Stimulated activated CD8-positive, alpha-beta memory T cell treated with anti-CD3 and anti-CD28 coated beads, Interleukin-7, amount 100 ng/mL, for 1 hour (primary cell): ENCODE results near the gene CHTF18.

Experiments
- DNase-seq, 2 donors: peaks; one replicate each; pipeline ENCODE4 v3.0.0-alpha.2; 2020; ENCODE audit warnings: low read depth in 2 of 2

CHTF18 gene

GRCh38 chr16:760545-761343 lies 27.7 kb upstream of the CHTF18 start, which contains the start of gene MSLN:
TSS of gene MSLN (plus strand) at chr16:760734. CDS start at chr16:762681, 1,947 bp downstream.
- no peak for DNase-seq

DNA sequence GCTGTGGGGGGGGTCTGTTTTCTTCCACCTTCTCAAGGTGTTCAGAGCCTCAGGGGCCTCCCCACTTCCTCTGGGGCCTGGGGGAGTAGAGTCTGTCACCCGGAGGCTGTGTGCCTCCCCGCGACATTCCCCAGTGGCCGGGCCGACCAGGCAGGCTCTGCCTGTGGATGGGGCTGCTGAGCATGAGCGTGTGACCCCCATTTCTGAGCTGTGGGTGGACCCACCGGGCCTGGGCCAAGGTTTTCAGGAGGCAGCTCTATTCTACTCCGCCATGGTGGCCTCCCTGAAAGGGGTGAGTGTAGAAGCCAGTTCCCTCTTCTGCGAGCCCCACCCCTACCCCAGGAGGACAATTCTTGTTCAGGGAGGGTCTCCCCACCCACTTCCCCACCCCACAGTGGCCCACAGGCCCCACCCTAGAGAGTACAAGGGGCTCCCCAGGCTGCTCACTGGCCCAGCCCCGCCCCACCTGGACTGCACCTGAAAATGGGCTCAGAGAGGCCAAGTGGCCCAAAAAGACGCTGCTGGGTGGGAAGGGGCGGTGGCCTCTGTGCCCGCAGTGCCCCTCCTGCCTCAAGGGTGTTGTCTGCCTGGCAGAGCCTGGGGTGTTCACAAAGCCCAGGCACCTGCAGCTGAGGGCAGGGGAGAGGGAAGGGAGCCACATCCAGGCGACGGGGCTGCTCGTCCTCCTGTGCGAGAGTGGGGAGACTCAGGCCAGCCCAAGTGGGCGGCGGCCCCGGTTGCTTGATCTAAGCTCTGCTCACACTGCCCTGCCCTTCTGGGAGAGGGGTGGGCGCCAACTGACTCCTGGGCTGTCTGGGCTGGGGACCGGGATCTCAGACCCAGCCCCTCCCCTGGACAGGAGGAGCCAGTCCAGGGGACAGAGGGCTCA lies 26.6 kb upstream of the CHTF18 start:
- DNase-seq, result no peak

- no peak for DNase-seq
Measured at GRCh38 chr16:762595-763268, 25.7 kb upstream of the CHTF18 start.

GRCh38 chr16:763369-764183 lies 24.8 kb upstream of the CHTF18 start:
- DNase-seq, result no peak

DNA sequence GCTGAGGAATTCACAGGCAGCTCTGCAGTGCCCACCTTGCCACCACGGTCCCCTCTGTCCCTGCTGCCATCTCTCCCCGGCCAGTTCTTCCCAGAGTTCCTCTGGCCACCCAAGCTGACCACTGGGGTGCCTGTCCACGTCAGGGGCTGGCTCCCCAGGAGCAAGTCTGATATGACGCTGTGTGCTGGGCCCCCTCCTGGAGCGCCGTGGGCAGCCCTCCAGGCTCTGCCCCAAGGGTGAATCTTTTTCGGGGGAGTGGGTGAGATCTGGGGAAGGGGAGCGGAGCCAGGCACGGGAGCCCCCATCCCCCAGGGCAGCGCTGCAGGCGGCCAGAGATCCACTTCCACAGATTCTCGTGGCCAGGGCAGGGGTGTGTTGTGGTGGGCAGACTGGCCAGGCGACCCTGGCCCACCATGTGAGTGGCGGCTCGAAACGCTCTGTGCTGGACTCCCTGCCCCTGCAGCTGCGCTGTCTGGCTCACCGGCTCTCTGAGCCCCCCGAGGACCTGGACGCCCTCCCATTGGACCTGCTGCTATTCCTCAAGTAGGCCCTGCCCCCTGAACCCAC lies 24.2 kb upstream of the CHTF18 start:
- no peak for DNase-seq

DNA sequence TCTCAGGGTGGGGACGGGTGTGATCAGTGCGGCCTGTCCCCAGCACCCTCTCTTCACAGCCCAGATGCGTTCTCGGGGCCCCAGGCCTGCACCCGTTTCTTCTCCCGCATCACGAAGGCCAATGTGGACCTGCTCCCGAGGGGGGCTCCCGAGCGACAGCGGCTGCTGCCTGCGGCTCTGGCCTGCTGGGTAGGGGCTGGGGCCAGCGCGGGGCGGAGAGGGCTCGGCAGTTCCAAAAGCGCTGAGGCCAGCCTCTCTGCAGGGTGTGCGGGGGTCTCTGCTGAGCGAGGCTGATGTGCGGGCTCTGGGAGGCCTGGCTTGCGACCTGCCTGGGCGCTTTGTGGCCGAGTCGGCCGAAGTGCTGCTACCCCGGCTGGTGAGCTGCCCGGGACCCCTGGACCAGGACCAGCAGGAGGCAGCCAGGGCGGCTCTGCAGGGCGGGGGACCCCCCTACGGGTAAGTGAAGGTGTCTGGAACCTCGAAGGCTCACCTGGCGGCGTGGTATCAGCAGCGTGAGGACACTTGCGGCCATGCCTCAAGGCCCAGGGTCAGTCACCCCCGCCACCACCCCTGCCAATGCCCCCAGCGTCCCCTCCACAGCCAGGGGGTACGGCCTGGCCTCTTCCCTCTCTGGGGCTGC lies 23.5 kb upstream of the CHTF18 start:
- no peak for DNase-seq

GRCh38 chr16:765488-765865 lies 22.9 kb upstream of the CHTF18 start:
- DNase-seq, result no peak

- DNase-seq, result no peak
Measured at GRCh38 chr16:766008-766819, 22.2 kb upstream of the CHTF18 start.

GRCh38 chr16:766820-767640 lies 21.4 kb upstream of the CHTF18 start:
- DNase-seq, result no peak

GRCh38 chr16:767743-768235 lies 20.6 kb upstream of the CHTF18 start:
- DNase-seq, result no peak

- DNase-seq, result no peak
Measured at GRCh38 chr16:768428-768827, 20.0 kb upstream of the CHTF18 start.

DNA sequence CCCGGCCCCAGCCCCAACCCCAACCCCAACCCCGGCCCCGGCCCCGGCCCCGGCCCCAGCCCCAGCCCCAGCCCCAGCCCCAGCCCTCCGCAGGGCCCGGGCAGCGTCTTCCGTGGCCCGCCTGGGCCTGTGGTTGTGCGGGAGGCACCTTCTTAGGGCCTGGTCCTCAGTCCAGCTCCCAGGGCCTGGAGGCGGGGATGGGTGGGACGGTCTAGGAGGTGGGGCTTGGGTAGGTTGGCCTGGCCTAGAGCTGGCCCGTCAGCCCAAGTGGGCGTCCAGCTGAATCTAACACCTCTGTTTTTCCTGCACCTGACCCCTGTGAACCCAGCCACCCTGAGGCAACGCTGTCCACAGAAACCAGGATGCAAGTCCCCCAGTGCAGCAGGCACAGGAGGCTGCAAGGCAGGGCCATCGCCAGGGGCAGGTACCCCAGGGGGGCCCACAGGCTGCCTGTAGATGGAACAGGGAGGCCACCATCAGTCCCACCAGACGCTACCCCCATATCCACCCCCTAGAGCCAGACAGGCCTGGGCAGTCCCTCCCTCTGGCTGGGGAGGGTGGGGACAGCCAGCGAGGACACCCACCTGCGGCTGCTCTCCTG lies 19.1 kb upstream of the CHTF18 start:
- no peak for DNase-seq

- no peak for DNase-seq
Measured at GRCh38 chr16:769934-770333, 18.5 kb upstream of the CHTF18 start.

- no peak for DNase-seq
Measured at GRCh38 chr16:770411-770810, 18.0 kb upstream of the CHTF18 start.

DNA sequence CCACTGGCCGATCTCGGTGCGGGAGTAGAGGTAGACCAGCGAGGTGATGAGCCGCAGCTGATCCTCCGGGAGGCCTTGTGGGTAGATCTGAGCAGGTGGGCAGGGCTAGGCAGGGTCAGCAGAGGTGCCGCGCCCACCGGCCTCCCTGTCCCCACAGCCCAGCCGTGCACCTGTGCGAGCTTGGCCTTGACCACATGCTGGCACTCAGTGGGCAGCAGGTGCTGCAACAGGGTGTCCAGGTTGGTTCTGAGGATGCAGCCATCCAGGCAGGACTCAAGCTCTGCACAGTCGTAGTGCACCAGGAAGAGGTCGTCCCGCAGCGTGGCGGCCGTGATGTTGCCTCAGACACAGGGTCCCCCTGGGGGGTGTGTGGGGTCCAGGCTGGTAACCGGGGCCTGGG lies 15.5 kb upstream of the CHTF18 start:
- no peak for DNase-seq

GRCh38 chr16:774086-775001 lies 14.1 kb upstream of the CHTF18 start:
- no peak for DNase-seq

DNA sequence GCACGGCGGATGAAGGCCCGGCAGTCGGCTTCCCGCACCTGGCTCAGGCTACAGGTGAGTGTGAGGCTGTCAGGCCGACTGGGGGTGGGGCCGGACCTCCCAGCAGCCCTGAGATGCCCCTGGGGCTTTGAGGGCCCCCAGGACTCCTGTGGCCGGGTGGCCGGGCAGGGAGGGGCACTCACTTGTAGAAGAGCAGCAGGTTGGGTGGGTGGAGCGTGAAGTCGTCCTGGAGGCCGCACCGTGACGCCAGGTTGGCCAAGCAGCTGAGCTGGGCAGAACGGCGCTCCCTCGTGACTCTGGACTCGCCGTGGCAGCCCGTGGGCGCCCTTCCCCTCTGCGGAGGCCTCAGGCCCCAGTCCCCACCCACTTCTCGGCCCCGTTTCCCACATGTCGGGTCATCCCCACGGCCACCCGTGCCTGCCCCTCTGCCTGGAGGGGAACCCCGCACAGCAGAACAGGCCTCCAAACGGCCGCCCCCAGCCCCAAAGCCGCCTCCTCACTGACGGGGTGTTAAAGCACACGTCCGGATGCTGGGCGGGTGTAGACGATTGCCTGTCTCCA lies 13.1 kb upstream of the CHTF18 start:
- DNase-seq, result no peak
